ENCODE data around the gene NFATC2IP. TPM values are rescaled to one million over a fixed set of nuclear protein-coding genes. Genes with fewer than 3 reads are reported as not detected.

The NFATC2IP gene
- total and polyA plus RNA-seq, 9 of the 15 experiments (the other 6 are each of a cell fraction or from before 2014, with no cell fraction given), result 15.6 to 106 (median 46.9) TPM

GRCh38 chr16:28925386-28926228 is 25.1 kb upstream of the NFATC2IP start:
- peak overlapping the region; percentile 100 for H3K4me3 ChIP-seq
- H3K79me2 ChIP-seq (ENCODE audit: control insufficient read depth, insufficient read depth, low read length), result no peaks in the 10 kb centered on the region
- ATAC-seq, result peak; percentile 81
- ChIA-PET CTCF (ENCODE audit: low intra/inter-chr PET ratio) (interaction anchor here (0.6 kb wide), 1 partner anchor 18 kb away, joined by 3 read pairs; no protein-coding TSS in a partner anchor), POLR2A (interaction anchor here (0.6 to 1.7 kb wide), 5 partner anchors 17 to 78 kb away, joined by 3 to 5 read pairs (median 4); no protein-coding TSS in a partner anchor)
- H3K4me1 ChIP-seq (replicated peaks in 1 of 2; ENCODE audit: control insufficient read depth in 2 of 2, insufficient read depth in 2 of 2, low read length in 2 of 2), result peaks cover 9 to 15% of the 10 kb centered on the region in 2 experiments
- H3K27ac ChIP-seq (ENCODE audit: extremely low read depth, low read depth, low read length), result peak overlapping the region; percentile 98
- in situ Hi-C loops (cut with MboI), result loop anchor here (25.0 kb wide), 1 partner anchor 488 kb away; no protein-coding TSS in a partner anchor
- no peaks in the 10 kb centered on the region for H3K27me3 ChIP-seq (ENCODE audit: control insufficient read depth in 2 of 2, insufficient read depth in 2 of 2, low read length in 2 of 2)
- H3K9ac ChIP-seq (ENCODE audit: insufficient read depth in 1 of 2, low read depth in 2 of 2, low read length in 2 of 2), result peak overlapping the region; percentile 89 to 99
- peak; percentile 99 for FAIRE-seq
- intact Hi-C loops (cut with micrococcal nuclease), result no loop called here
- no peaks in the 10 kb centered on the region for H4K20me1 ChIP-seq (replicated peaks; ENCODE audit: control insufficient read depth, insufficient read depth, low read length)
- TSS peak; percentile 56 for BruUV-seq (replicated peaks)
- H3K9me1 ChIP-seq (ENCODE audit: control insufficient read depth, insufficient read depth, low read length), result peaks cover 5% of the 10 kb centered on the region
- peak; percentile 72 to 93 (median 80) for DNase-seq (ENCODE audit: extremely low read depth in 1 of 4, low spot score in 3 of 4)
- peak overlapping the region; percentile 86 for H3K4me2 ChIP-seq (ENCODE audit: insufficient read depth, low read length)
- H3K36me3 ChIP-seq (ENCODE audit: control insufficient read depth, insufficient read depth, low read length), result no peaks in the 10 kb centered on the region
- WGBS (ENCODE audit: insufficient coverage, low coverage, missing lambda C conversion rate), result under 1% methylated on average over 42 of the region's 48 CpGs
- peak overlapping the region; percentile 85 for H2AFZ ChIP-seq (ENCODE audit: low read depth, low read length)
- no peaks in the 10 kb centered on the region for H3K9me3 ChIP-seq (replicated peaks; ENCODE audit: control insufficient read depth, insufficient read depth, low read depth, low read length)
- TF ChIP-seq NR1H2 (CRISPR knock-in tag; IDR thresholded peaks at IDR 0.05), result 0 out of 2 replicates have a peak, but pooled peaks have one; percentile 32
- TF ChIP-seq RBBP5 (IDR thresholded peaks at IDR 0.05; ENCODE audit: borderline replicate concordance, insufficient read depth, low read length, poor library complexity, severe bottlenecking), result peak; percentile 67
- peak; percentile 59 for TF ChIP-seq POLR2B (IDR thresholded peaks at IDR 0.05; ENCODE audit: low read depth, partially characterized antibody)
- TF ChIP-seq UBTF (IDR thresholded peaks at IDR 0.05; ENCODE audit: borderline replicate concordance in 1 of 2, low read depth in 2 of 2, low read length in 2 of 2), result peak in 1 of 2 experiments; percentile 40; a peak in 1 of 4 replicates
- peak; percentile 39; the same call in 1 of the 2 replicates for TF ChIP-seq MEF2A (IDR thresholded peaks at IDR 0.05; ENCODE audit: control insufficient read depth, low read depth, low read length)
- TF ChIP-seq FOXO4 (CRISPR knock-in tag; IDR thresholded peaks at IDR 0.05), result no peak
- TF ChIP-seq ZBTB12 (CRISPR knock-in tag; IDR thresholded peaks at IDR 0.05), result peak; percentile 45; the same call in 1 of the 2 replicates
- peak; percentile 82 for TF ChIP-seq MTA1 (IDR thresholded peaks at IDR 0.05; ENCODE audit: borderline replicate concordance)
- no peak for TF ChIP-seq GTF2B (IDR thresholded peaks at IDR 0.05; ENCODE audit: extremely low read depth, insufficient read length)
- TF ChIP-seq SOX6 (IDR thresholded peaks at IDR 0.05), result peak; percentile 81
- TF ChIP-seq SREBF1 (IDR thresholded peaks at IDR 0.05; ENCODE audit: borderline replicate concordance, low read depth, low read length), result no peak
- TF ChIP-seq COPS2 (conservative IDR thresholded peaks at IDR 0.05), result no peak
- TF ChIP-seq LARP7 (IDR thresholded peaks at IDR 0.05), result peak; percentile 79
- no peak for TF ChIP-seq ZNF124 (CRISPR knock-in tag; IDR thresholded peaks at IDR 0.05)
- no peak for TF ChIP-seq ZNF24 (IDR thresholded peaks at IDR 0.05)
- no peak for TF ChIP-seq PHTF2 (CRISPR knock-in tag; IDR thresholded peaks at IDR 0.05)

Measured in K562 (cell line).